GM19328 (cell line): ENCODE results near the gene SLC23A1.
"Not testable (repeated sequence)": the region's sequence is repeated elsewhere in the genome, so short reads cannot be mapped to it uniquely, and the experiment has no call there.

Source experiments
- ATAC-seq: cut with Tn5 transposase; IDR thresholded peaks from one replicate; pipeline ENCODE4 v1.9.1; 2021; ENCODE audit warnings: mild to moderate bottlenecking, moderate library complexity; ENCODE audit not compliant: unreplicated experiment

SLC23A1 gene

GRCh38 chr5:139374909-139375308 lies 8.2 kb downstream of the SLC23A1 start:
- no peak for ATAC-seq

GRCh38 chr5:139371482-139372435 lies 11.3 kb downstream of the SLC23A1 start:
- ATAC-seq: no peak

- ATAC-seq: no peak
Measured at GRCh38 chr5:139369181-139369580, 13.9 kb downstream of the SLC23A1 start.

GRCh38 chr5:139368613-139369012 lies 14.5 kb downstream of the SLC23A1 start:
- no peak for ATAC-seq

GRCh38 chr5:139364466-139364865 lies 18.6 kb downstream of the SLC23A1 start:
- no peak for ATAC-seq

- no peak for ATAC-seq
Measured at GRCh38 chr5:139363937-139364336, 19.2 kb downstream of the SLC23A1 start.

GRCh38 chr5:139361835-139362429 lies 21.2 kb downstream of the SLC23A1 start:
- no peak for ATAC-seq

- no peak for ATAC-seq
Measured at GRCh38 chr5:139360384-139360783, 22.7 kb downstream of the SLC23A1 start.

GRCh38 chr5:139358064-139358463 lies 25.0 kb downstream of the SLC23A1 start:
- no peak for ATAC-seq

GRCh38 chr5:139355900-139356299 lies 27.2 kb downstream of the SLC23A1 start:
- ATAC-seq: not testable (repeated sequence)

- ATAC-seq: no peak
Measured at GRCh38 chr5:139354186-139354585, 28.9 kb downstream of the SLC23A1 start.

- ATAC-seq: not testable (repeated sequence)
Measured at GRCh38 chr5:139347863-139348262, 35.2 kb downstream of the SLC23A1 start.

- not testable (repeated sequence) for ATAC-seq
Measured at GRCh38 chr5:139345442-139345841, 37.7 kb downstream of the SLC23A1 start.

GRCh38 chr5:139344177-139344576 lies 38.9 kb downstream of the SLC23A1 start:
- ATAC-seq: no peak

GRCh38 chr5:139343476-139343875 lies 39.6 kb downstream of the SLC23A1 start:
- ATAC-seq: no peak

GRCh38 chr5:139342423-139342723 lies 40.7 kb downstream of the SLC23A1 start:
- ATAC-seq: peak; percentile 46

GRCh38 chr5:139341689-139342422 lies 41.2 kb downstream of the SLC23A1 start, which contains the start of gene PAIP2:
PAIP2 (plus strand) TSS chr5:139341854; CDS start chr5:139363785, 21,931 bp downstream.
- ATAC-seq: peak; percentile 95

GRCh38 chr5:139341187-139341688 lies 41.9 kb downstream of the SLC23A1 start:
- ATAC-seq: no peak

- no peak for ATAC-seq
Measured at GRCh38 chr5:139340051-139340450, 43.0 kb downstream of the SLC23A1 start.

- no peak for ATAC-seq
Measured at GRCh38 chr5:139335811-139336210, 47.3 kb downstream of the SLC23A1 start.
